PC-3 (cell line): Measurements from ENCODE around the gene SLIT1. TPM values are rescaled to one million over a fixed set of nuclear protein-coding genes. Genes with fewer than 3 reads are reported as not detected.

Experiments
- ATAC-seq: fragments of 200-7000 bp; cut with Tn5 transposase; 2 replicates; pipeline ENCODE4 v1.9.1; 2020; ENCODE audit warnings: mild to moderate bottlenecking, moderate library complexity
- BruUV-seq: library from RNA; stranded (reverse); fragments of 400-500 nt; replicated peaks from 2 replicates; lab custom pipeline; 2021; lab: Mats Ljungman, UMichigan
- CTCF ChIA-PET: fragments of 300-600 bp; sonication (Branson Sonifier 250); formaldehyde crosslinking; loops from one replicate; lab custom pipeline; 2022; ENCODE audit warnings: antibody characterized with exemption; lab: Charles Lee
- POLR2A ChIA-PET: fragments of 300-600 bp; sonication (Branson Sonifier 250); formaldehyde crosslinking; loops from one replicate; lab custom pipeline; 2022; ENCODE audit warnings: antibody characterized with exemption; ENCODE audit not compliant: unreplicated experiment; lab: Charles Lee
- DNase-seq: peaks from one replicate; pipeline ENCODE4 v3.0.0-alpha.2; 2015
- H2AFZ ChIP-seq: fragments of 300-600 bp; sonication (generic); 2 replicates; pipeline ENCODE4 v1.6.0; 2016; ENCODE audit warnings: antibody characterized with exemption, low read length
- H3F3A ChIP-seq: fragments of 300-600 bp; sonication (generic); one replicate; pipeline ENCODE4 v1.6.0; 2017; ENCODE audit warnings: antibody characterized with exemption, low read length, control low read depth, mild to moderate bottlenecking; ENCODE audit not compliant: unreplicated experiment
- H3K27ac ChIP-seq: fragments of 300-600 bp; sonication (generic); 2 replicates; pipeline ENCODE4 v1.5.1; 2016; ENCODE audit warnings: mild to moderate bottlenecking, low read length
- H3K27me3 ChIP-seq: fragments of 300-600 bp; sonication (generic); 2 replicates; pipeline ENCODE4 v1.6.1; 2016; ENCODE audit warnings: low read length, mixed read lengths
- H3K36me3 ChIP-seq: fragments of 300-600 bp; sonication (generic); 2 replicates; pipeline ENCODE4 v1.6.1; 2016; ENCODE audit warnings: low read depth, mixed run types, low read length, mixed read lengths
- H3K4me1 ChIP-seq: fragments of 300-600 bp; sonication (generic); 2 replicates; pipeline ENCODE4 v1.5.1; 2016; ENCODE audit warnings: low read length; ENCODE audit not compliant: insufficient read depth
- H3K4me2 ChIP-seq: fragments of 300-600 bp; sonication (generic); 2 replicates; pipeline ENCODE4 v1.6.0; 2016; ENCODE audit warnings: low read length
- H3K4me3 ChIP-seq: fragments of 300-600 bp; sonication (generic); 2 replicates; pipeline ENCODE4 v1.5.1; 2016; ENCODE audit warnings: mild to moderate bottlenecking, low read length, mixed read lengths
- H3K79me2 ChIP-seq: fragments of 300-600 bp; sonication (generic); 2 replicates; pipeline ENCODE4 v1.6.1; 2017; ENCODE audit warnings: low read length, mixed read lengths
- H3K9ac ChIP-seq: fragments of 300-600 bp; sonication (generic); 2 replicates; pipeline ENCODE4 v1.6.0; 2016; ENCODE audit warnings: mild to moderate bottlenecking, low read length
- H3K9me2 ChIP-seq: fragments of 300-600 bp; sonication (generic); replicated peaks from 2 replicates; pipeline ENCODE4 v1.6.1; 2016; ENCODE audit warnings: mixed run types, low read length, mixed read lengths
- H3K9me3 ChIP-seq: fragments of 300-600 bp; sonication (generic); 2 replicates; pipeline ENCODE4 v1.6.1; 2016; ENCODE audit warnings: low read length, mixed read lengths
- H4K20me1 ChIP-seq: fragments of 300-600 bp; sonication (generic); 2 replicates; pipeline ENCODE4 v1.6.1; 2016; ENCODE audit warnings: low read length, mixed read lengths
- CTCF ChIP-seq: fragments of 300-600 bp; sonication (generic); conservative IDR thresholded peaks from 2 replicates; pipeline ENCODE4 v1.5.1; 2017; ENCODE audit warnings: antibody characterized with exemption, low read depth, mild to moderate bottlenecking, low read length
- EZH2 ChIP-seq: fragments of 300-600 bp; sonication (generic); IDR thresholded peaks from one replicate; pipeline ENCODE4 v1.6.1; 2017; ENCODE audit warnings: antibody characterized with exemption, mild to moderate bottlenecking, low read length; ENCODE audit not compliant: unreplicated experiment
- EZH2phosphoT487 ChIP-seq: fragments of 300-600 bp; sonication (generic); IDR thresholded peaks from 2 replicates; pipeline ENCODE4 v1.6.1; 2018; ENCODE audit warnings: mild to moderate bottlenecking, antibody characterized with exemption, low read length, borderline replicate concordance
- intact Hi-C: fragments of 100-400 bp; cut with micrococcal nuclease; formaldehyde crosslinking; loops from 2 replicates; pipeline ENCODE4 v1.9.0; 2023
- total RNA-seq: library from RNA; depleted of rRNA; stranded (reverse); fragments of >200 nt; gene quantifications from 2 replicates; pipeline ENCODE4 v1.2.3, GENCODE V29; 2014

The SLIT1 gene
- total RNA-seq, 1 experiment from 2014 or later: not detected

- TF ChIP-seq CTCF: no peak
- no peak for TF ChIP-seq EZH2phosphoT487
- no peak for TF ChIP-seq EZH2
- Histone ChIP-seq H3K79me2 (no peaks in the 10 kb centered on the region), H3K9ac (no peak overlapping the region), H3K4me2 (no peak overlapping the region), H4K20me1 (no peaks in the 10 kb centered on the region), H2AFZ (no peak overlapping the region), H3K9me3 (no peaks in the 10 kb centered on the region), H3F3A (no peaks in the 10 kb centered on the region), H3K27me3 (no peaks in the 10 kb centered on the region), H3K36me3 (no peaks in the 10 kb centered on the region), H3K4me3 (no peak overlapping the region), H3K9me2 (no peaks in the 10 kb centered on the region), H3K4me1 (peaks cover 16% of the 10 kb centered on the region), H3K27ac (no peak overlapping the region)
- ChIA-PET POLR2A (no interaction called here), CTCF (no interaction called here)
- no peak for ATAC-seq
- no TSS peak for BruUV-seq
- intact Hi-C loops: no loop called here
- DNase-seq: no peak
These were observed 182.5 kb downstream of the SLIT1 start for GRCh38 chr10:97003151-97003803.

- H3K9me2 ChIP-seq: no peaks in the 10 kb centered on the region
- H4K20me1 ChIP-seq: no peaks in the 10 kb centered on the region
- ChIA-PET CTCF (no interaction called here), POLR2A (no interaction called here)
- H3K9ac ChIP-seq: no peak overlapping the region
- DNase-seq (no peak), ATAC-seq (no peak)
- H3K79me2 ChIP-seq: no peaks in the 10 kb centered on the region
- no peak overlapping the region for H2AFZ ChIP-seq
- H3K9me3 ChIP-seq: no peaks in the 10 kb centered on the region
- no peak overlapping the region for H3K27ac ChIP-seq
- no peak for TF ChIP-seq EZH2
- no peak for TF ChIP-seq CTCF
- TF ChIP-seq EZH2phosphoT487: no peak
- H3K4me1 ChIP-seq: peaks cover 16% of the 10 kb centered on the region
- no peaks in the 10 kb centered on the region for H3K27me3 ChIP-seq
- intact Hi-C loops: no loop called here
- no peaks in the 10 kb centered on the region for H3K36me3 ChIP-seq
- H3K4me3 ChIP-seq: no peak overlapping the region
- H3K4me2 ChIP-seq: no peak overlapping the region
- no peaks in the 10 kb centered on the region for H3F3A ChIP-seq
- BruUV-seq: no TSS peak
These were observed 183.1 kb downstream of the SLIT1 start for GRCh38 chr10:97002670-97003069.

- Histone ChIP-seq H3K4me2 (0 out of 2 replicates have a peak overlapping the region, but pooled peaks have one; percentile 37), H3K27ac (no peak overlapping the region), H3K9ac (no peak overlapping the region), H3K27me3 (no peaks in the 10 kb centered on the region), H3K9me2 (no peaks in the 10 kb centered on the region), H4K20me1 (no peaks in the 10 kb centered on the region), H3K9me3 (no peaks in the 10 kb centered on the region), H2AFZ (no peak overlapping the region), H3F3A (no peaks in the 10 kb centered on the region), H3K4me1 (peaks cover 16% of the 10 kb centered on the region), H3K4me3 (no peak overlapping the region), H3K36me3 (no peaks in the 10 kb centered on the region), H3K79me2 (no peaks in the 10 kb centered on the region)
- TF ChIP-seq EZH2 (no peak), EZH2phosphoT487 (no peak), CTCF (no peak)
- BruUV-seq: no TSS peak
- no peak for DNase-seq
- intact Hi-C loops: no loop called here
- ChIA-PET POLR2A (no interaction called here), CTCF (no interaction called here)
- no peak for ATAC-seq
These were observed 184.4 kb downstream of the SLIT1 start for GRCh38 chr10:97001183-97001991.
